Activated T-helper 2 cell treated with anti-CD3 and anti-CD28 coated beads, Interferon-gamma antibody, Interleukin-2, Interleukin-4, amounts not matched to agents 10 μg/mL and 5 μg/mL and 100 μg/mL, durations not matched to agents 14 hours and 24 hours and 36 hours (primary cell): ENCODE results near the gene WNT9B. TPM values are rescaled to one million over a fixed set of nuclear protein-coding genes. Genes with fewer than 3 reads are reported as not detected.

Experiments used
- DNase-seq: peaks from one replicate; pipeline ENCODE4 v3.0.0; 2021; ENCODE audit warnings: low spot score
- H3K27ac Mint-ChIP-seq: one replicate; pipeline ENCODE4 v1.8.0; 2021; ENCODE audit warnings: mixed read lengths
- H3K27me3 Mint-ChIP-seq: one replicate; pipeline ENCODE4 v1.8.0; 2021; ENCODE audit warnings: low read depth, mixed read lengths
- H3K36me3 Mint-ChIP-seq: one replicate; pipeline ENCODE4 v1.8.0; 2021; ENCODE audit warnings: low read depth, mixed read lengths
- H3K4me1 Mint-ChIP-seq: one replicate; pipeline ENCODE4 v1.8.0; 2021; ENCODE audit warnings: low read depth, mixed read lengths
- H3K4me3 Mint-ChIP-seq: one replicate; pipeline ENCODE4 v1.8.0; 2021; ENCODE audit warnings: low read depth, mild to moderate bottlenecking, moderate library complexity, mixed read lengths
- H3K9me3 Mint-ChIP-seq: one replicate; pipeline ENCODE4 v1.8.0; 2021; ENCODE audit warnings: mixed read lengths
- intact Hi-C: fragments of 100-400 bp; cut with micrococcal nuclease; formaldehyde crosslinking; loops from one replicate; pipeline ENCODE4 v1.15.1; 2023
- total RNA-seq: library from RNA; stranded (reverse); gene quantifications from 2 replicates; pipeline ENCODE4 v1.2.3, GENCODE V29; 2022

WNT9B gene
- total RNA-seq, 1 donor from 2014 or later: not detected

DNA sequence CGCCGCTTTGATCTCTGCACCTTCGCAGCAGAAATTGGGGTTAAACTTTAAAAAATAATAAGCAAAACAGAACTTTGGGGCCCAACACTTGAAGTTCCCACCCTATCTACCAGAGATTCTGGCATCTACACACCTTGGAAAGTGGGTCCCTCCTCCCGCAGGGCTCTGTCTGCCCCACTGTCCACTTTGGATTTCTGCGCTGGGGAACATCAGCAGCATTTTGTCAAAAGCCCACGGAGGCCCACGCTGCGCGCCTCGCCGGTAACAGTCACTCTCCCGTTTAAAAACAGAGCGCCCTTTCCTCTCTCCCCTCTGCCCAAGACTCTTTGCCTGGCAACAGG lies 725 bp upstream of the WNT9B start:
- Mint-ChIP-seq H3K4me3 (no peak overlapping the region), H3K27ac (no peak overlapping the region), H3K4me1 (no peaks in the 10 kb centered on the region), H3K9me3 (no peaks in the 10 kb centered on the region), H3K27me3 (peaks cover 71% of the 10 kb centered on the region), H3K36me3 (no peaks in the 10 kb centered on the region)
- DNase-seq: no peak
- intact Hi-C loops: no loop called here

DNA sequence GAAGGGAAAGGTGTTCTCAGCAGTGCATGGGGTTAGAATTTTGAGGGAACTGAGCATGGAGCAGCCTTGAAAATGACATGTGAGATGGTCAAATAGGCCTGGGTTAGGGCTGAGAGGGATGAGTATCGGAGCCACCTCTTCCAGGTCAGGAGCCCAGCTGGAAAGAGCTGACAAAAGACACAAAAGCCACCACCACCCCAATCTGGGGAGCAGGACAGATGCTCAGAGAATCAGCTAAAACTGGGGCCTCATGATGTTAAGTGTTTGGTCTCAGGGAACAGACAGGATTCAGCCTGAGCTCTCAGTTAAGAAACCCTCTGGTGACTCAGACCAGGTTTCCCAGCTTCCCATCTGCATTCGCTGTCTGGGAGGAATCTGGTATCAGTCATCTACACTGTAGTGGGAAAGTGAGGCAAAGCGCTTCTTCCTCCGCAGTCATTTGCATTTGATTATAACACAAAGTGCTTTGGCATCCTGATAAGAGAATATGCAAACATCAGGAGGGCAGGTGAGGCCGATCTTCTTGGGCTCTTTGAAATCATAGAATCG lies 2.6 kb downstream of the WNT9B start:
- intact Hi-C loops: no loop called here
- no peaks in the 10 kb centered on the region for H3K9me3 Mint-ChIP-seq
- no peak for DNase-seq
- no peaks in the 10 kb centered on the region for H3K36me3 Mint-ChIP-seq
- H3K27ac Mint-ChIP-seq: no peak overlapping the region
- no peaks in the 10 kb centered on the region for H3K4me1 Mint-ChIP-seq
- H3K27me3 Mint-ChIP-seq: peaks cover 56% of the 10 kb centered on the region
- H3K4me3 Mint-ChIP-seq: no peak overlapping the region

DNA sequence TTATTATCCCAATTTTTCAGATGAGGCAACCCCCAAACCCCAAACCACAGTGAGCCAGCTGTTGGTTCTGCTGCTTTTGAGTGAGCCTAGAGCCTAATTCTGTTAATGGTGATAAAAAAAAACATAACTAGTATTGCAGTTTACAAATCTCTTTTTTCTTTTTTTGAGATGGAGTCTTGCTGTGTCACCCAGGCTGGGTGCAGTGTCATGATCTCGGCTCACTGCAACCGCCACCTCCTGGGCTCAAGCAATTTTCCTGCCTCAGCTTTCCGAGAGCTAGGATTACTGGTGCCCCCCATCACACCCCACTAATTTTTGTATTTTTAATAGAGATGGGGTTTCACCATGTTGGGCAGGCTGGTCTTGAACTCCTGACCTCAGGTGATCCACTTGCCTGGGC lies 3.1 kb downstream of the WNT9B start:
- DNase-seq: no peak
- Mint-ChIP-seq H3K27ac (no peak overlapping the region), H3K27me3 (peaks cover 52% of the 10 kb centered on the region), H3K9me3 (no peaks in the 10 kb centered on the region), H3K36me3 (no peaks in the 10 kb centered on the region), H3K4me3 (no peak overlapping the region), H3K4me1 (no peaks in the 10 kb centered on the region)
- intact Hi-C loops: no loop called here

DNA sequence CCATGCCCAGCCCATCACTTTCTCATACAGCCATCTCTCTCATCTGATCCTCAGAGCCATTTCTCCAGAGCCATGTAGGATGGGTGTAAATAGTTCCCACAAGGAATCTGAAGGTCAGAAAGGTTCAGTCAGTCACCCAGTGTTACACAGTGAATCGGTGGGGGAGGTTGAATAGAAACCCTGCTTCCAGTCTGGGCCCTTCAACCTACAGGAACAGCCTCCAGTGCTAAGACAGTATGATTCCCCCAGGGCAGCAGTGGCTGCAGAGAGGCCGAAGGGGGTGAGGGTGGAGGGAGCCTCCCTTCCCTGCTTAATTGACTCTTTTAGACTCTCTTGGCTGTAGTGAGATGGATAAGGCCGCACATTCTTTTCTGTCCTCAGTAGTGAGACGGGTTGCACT lies 3.6 kb downstream of the WNT9B start:
- no peak for DNase-seq
- Mint-ChIP-seq H3K36me3 (no peaks in the 10 kb centered on the region), H3K27ac (no peak overlapping the region), H3K4me1 (no peaks in the 10 kb centered on the region), H3K9me3 (no peaks in the 10 kb centered on the region), H3K4me3 (no peak overlapping the region), H3K27me3 (peaks cover 50% of the 10 kb centered on the region)
- intact Hi-C loops: no loop called here

DNA sequence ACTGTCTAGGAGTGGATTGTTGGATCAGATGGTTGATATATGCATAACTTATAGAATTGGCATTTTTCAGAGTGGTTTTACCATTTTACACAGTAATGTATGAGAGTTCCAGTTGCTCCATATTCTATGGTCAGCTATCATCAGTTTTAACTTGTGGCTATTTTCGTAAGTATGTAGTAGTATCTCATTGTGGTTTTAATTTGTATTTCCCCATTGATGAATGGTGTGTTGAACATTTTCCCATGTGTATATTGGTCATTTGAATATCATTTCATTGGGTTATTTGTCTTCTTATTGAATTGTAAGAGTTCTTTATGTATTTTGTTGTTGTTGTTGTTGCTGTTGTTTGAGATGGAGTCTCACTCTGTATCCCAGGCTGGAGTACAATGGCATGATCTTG lies 6.2 kb downstream of the WNT9B start:
- Mint-ChIP-seq H3K9me3 (no peaks in the 10 kb centered on the region), H3K27me3 (peaks cover 29% of the 10 kb centered on the region), H3K27ac (no peak overlapping the region), H3K36me3 (no peaks in the 10 kb centered on the region), H3K4me3 (no peak overlapping the region), H3K4me1 (no peaks in the 10 kb centered on the region)
- intact Hi-C loops: no loop called here
- DNase-seq: no peak

DNA sequence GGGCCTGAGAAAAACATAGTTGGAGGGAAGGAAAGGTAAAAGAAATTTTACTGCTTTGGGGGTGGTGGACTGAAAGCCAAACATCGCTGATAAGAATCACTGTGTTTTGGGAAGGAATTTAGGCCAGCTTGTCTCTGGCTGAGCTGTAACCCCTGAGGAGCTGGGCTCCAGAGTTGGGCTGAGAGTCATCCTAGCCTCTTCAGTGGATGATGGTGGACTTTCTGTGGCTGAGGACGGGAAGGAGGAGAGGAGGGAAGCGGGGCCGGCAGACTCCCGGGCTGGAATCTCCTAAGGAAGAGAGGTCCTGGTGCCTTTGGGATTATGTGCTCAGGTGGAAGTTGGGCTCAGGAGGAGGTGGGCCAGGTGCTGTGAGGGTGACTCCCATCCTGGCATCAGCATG lies 8.6 kb downstream of the WNT9B start:
- peaks cover 14% of the 10 kb centered on the region for H3K27me3 Mint-ChIP-seq

DNA sequence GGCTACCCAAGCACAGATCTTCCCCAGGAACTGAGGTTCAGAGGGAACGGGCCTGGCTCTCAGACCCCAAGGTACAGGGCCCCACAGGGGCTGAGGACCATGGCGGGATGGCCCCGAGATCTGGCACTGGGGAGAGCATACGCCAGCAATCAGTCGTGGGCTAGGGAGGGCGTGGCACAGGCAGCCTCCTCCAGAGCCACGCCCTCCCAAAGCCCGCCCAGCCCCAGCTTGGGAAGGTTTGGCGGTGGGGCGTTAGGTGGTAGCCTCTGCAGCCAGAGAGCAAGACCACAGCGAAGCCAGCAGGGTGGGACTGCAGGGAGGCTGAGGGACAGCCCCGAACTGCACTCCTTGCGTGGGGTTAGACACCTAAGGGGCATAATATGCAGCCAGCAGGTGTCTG lies 11.6 kb downstream of the WNT9B start:
- H3K27ac Mint-ChIP-seq: no peak overlapping the region
- H3K9me3 Mint-ChIP-seq: no peaks in the 10 kb centered on the region
- H3K4me1 Mint-ChIP-seq: no peaks in the 10 kb centered on the region
- intact Hi-C loops: no loop called here
- H3K4me3 Mint-ChIP-seq: no peak overlapping the region
- H3K36me3 Mint-ChIP-seq: no peaks in the 10 kb centered on the region
- peaks cover 13% of the 10 kb centered on the region for H3K27me3 Mint-ChIP-seq
- no peak for DNase-seq

More for the DNA sequence above, 8.6 kb downstream of the WNT9B start:
- intact Hi-C loops: no loop called here
- Mint-ChIP-seq H3K4me1 (no peaks in the 10 kb centered on the region), H3K36me3 (no peaks in the 10 kb centered on the region), H3K9me3 (no peaks in the 10 kb centered on the region), H3K27ac (no peak overlapping the region), H3K4me3 (no peak overlapping the region)
- DNase-seq: no peak

DNA sequence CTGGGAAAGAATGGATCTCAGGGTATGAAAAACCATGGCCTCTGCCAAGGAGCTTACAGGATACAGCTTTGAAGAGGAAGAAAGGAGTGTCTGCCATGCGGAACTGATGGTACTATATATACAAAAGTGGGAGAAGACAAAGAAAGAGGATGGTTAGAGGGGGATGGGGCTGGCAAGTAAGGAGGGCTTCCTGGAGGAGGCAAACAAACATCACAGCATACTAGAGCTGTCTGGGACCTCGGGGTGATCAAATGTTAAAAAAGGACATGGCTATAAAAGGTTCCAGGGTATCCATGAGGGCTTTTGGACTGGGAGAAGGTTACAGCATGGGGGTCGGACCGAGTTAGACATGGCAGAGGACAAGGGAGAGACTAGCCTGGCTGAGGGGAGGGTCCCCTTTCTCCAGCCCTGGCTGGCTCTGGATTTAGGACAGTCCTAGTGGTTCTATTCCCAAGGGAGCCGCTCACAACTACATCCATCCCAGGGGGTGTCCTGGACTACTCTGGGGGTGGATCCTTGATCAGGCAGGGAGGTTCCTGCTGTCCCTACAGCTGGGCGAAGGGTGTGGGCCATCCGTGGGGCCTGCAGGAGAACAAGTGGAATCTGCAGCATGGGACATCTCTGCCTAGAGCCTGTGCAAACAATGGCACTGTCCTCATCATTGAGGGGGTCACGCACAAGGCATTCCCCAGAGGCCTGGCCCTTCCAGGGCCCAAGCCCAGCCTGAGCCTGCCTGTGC lies 12.2 kb downstream of the WNT9B start:
- intact Hi-C loops: no loop called here
- no peaks in the 10 kb centered on the region for H3K36me3 Mint-ChIP-seq
- peaks cover 13% of the 10 kb centered on the region for H3K27me3 Mint-ChIP-seq
- no peaks in the 10 kb centered on the region for H3K9me3 Mint-ChIP-seq
- DNase-seq: no peak
- no peaks in the 10 kb centered on the region for H3K4me1 Mint-ChIP-seq
- no peak overlapping the region for H3K27ac Mint-ChIP-seq
- no peak overlapping the region for H3K4me3 Mint-ChIP-seq

DNA sequence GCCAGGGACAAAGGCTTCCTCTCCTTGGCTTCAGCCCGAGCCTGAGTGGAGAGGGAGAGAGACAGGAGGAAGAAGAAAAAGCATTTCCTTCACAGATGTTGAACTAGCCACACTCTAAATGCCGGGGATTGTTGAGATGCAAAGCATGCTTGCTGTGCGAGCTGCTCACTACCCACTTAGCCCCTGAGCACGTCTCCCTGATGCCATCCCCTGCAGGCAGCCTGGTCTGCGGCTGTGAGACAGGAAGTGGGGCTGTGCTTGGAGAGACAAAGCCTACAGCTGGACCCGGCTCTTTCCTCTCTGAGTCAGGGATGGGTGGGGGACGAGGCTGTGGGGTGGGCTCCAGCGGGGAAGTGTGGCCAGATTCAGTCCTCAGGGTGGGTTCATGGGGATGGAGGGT lies 13.7 kb downstream of the WNT9B start:
- intact Hi-C loops: no loop called here
- no peak for DNase-seq
- Mint-ChIP-seq H3K27me3 (peaks cover 10% of the 10 kb centered on the region), H3K36me3 (no peaks in the 10 kb centered on the region), H3K4me1 (no peaks in the 10 kb centered on the region), H3K9me3 (no peaks in the 10 kb centered on the region), H3K4me3 (no peak overlapping the region), H3K27ac (no peak overlapping the region)

DNA sequence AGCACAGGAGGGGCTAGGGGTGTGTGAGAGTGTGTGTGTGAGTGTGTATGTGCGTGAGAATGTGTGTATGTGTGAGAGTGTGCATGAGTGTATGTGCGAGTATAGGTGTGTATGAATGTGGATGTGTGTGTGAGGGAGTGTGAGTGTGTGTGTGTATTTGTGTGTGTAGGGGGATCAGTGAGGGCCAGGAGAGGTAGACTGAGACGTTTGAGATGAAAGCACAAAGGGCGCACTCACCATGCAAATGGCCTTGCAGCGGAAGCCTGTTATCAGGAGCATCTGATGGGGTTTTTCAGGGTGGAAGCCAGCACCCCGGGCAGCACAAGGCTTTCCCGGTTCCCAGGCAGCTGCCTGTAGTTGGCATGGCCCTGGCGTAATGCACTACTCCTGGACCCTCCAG lies 14.9 kb downstream of the WNT9B start:
- Mint-ChIP-seq H3K27ac (no peak overlapping the region), H3K36me3 (no peaks in the 10 kb centered on the region), H3K9me3 (no peaks in the 10 kb centered on the region), H3K27me3 (peaks cover 10% of the 10 kb centered on the region), H3K4me1 (no peaks in the 10 kb centered on the region), H3K4me3 (no peak overlapping the region)
- intact Hi-C loops: no loop called here
- DNase-seq: no peak

DNA sequence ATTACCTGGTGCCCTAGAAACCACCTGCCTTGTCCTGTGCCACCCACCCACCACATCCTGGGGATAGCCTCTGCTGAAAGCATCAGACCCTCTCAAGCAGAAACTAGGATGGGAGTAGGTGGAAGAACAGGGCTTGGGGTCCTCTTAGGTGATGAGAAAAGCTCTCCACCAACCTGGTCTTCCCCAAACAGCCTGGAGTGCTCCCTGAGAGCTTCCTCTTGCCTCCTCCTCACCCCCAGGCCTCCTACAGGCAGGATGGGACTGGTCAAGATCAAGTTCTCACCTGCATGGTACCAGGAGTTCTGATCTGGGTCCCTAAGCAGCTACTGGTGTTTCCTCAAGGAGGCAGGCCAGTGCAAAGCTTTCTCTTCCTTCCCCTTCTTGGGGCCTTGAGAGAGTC lies 15.4 kb downstream of the WNT9B start:
- DNase-seq: no peak
- Mint-ChIP-seq H3K4me1 (no peaks in the 10 kb centered on the region), H3K9me3 (no peaks in the 10 kb centered on the region), H3K4me3 (no peak overlapping the region), H3K27me3 (peaks cover 10% of the 10 kb centered on the region), H3K36me3 (no peaks in the 10 kb centered on the region), H3K27ac (no peak overlapping the region)
- intact Hi-C loops: no loop called here

DNA sequence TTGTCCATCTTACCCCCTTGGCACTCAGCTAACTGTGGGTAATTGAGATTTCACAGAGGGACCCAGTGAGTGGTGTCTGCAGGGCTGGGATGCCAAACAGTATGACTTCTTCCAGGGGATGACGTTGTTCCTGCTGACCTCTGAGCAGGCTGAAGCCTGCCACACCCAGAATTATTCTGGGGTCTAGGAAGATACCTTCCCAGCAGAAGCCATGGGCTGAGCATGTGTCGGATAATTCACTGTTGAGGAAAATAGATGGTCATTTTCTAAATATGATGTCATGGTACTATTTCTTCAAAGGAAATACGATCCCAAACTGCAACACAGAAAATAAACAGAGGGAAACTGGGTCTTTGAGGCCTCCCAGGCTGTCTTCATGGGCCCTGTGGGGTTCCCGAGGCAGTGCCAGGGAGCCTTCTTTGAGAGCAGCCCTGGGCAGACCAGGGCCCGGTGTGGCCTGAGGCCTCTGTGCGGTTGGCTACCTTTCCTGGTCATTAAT lies 17.4 kb downstream of the WNT9B start:
- peaks cover 10% of the 10 kb centered on the region for H3K27me3 Mint-ChIP-seq
- no peak overlapping the region for H3K27ac Mint-ChIP-seq
- H3K4me1 Mint-ChIP-seq: no peaks in the 10 kb centered on the region
- intact Hi-C loops: no loop called here
- H3K9me3 Mint-ChIP-seq: no peaks in the 10 kb centered on the region
- DNase-seq: no peak
- H3K36me3 Mint-ChIP-seq: no peaks in the 10 kb centered on the region
- no peak overlapping the region for H3K4me3 Mint-ChIP-seq

DNA sequence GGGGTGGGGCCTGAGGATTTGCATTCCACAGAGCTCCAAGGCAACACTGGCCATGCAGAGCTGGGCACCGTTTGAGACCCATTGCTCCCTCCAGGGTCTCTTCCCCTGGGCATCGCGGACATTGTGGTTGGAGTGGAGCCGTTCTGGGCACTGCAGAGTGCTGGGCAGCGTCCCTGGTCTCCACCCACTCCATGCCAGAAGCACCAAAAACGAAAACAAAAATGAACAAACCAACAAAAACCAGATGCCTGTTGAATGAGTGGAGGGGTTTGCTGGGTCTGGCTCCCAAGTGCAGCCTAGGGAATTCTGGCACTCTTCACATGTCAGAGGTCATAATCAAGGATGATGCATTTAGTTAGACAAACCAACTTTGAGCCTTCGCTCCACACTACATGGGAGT lies 17.9 kb downstream of the WNT9B start:
- Mint-ChIP-seq H3K27me3 (peaks cover 10% of the 10 kb centered on the region), H3K9me3 (no peaks in the 10 kb centered on the region), H3K27ac (no peak overlapping the region), H3K4me1 (no peaks in the 10 kb centered on the region), H3K4me3 (no peak overlapping the region), H3K36me3 (no peaks in the 10 kb centered on the region)
- DNase-seq: no peak
- intact Hi-C loops: no loop called here
